ENCODE measurements around the gene PABPN1L.

The PABPN1L gene

DNA sequence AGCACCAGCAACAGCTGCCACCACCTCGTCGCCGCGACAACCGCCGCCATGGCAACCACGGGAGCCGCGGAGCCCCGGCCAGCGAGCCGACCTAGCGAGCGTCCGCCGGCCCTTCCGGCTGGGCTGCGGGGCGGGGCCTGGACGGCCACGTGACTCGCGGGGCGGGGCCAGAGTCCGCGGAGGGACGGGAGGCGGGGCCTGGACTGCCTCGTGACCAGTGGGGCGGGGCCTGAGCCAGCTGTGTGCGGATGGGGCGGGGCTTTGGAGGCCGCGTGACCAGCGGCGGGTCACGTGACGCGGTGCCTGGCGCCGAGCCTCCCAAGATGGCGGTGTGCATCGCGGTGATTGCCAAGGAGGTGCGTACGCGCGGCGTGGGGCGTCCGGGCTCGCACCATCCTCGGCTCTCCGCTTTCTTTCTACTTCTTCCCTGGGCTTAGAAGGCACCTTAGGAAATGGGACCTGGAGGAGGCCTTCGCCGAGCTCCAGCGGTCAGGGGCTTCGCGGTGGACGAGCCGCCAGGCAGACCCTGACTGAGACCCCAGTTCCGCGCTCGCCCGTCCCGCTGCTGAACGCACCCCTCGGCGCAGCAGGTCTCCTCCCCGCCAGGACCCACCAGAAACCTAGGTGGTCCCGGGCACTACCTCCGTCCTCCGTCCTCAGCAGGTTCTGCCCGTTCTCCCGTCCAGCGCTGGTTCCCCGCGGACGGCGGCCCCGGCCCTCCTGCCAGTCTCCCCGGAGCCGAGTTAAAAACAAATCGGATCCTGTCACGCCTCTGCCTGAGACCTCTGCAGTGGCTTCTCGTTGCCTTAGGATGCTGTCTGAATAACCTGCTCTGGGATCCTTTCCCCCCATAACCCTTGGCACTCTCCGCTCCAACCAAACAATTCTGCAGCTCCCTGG lies 9.4 kb downstream of the PABPN1L start, which contains the start of the genes GALNS and TRAPPC2L:
TSS of gene GALNS (minus strand) at position 120 of the 900 bp plus-strand sequence. CDS start at position 50, 70 bp downstream.
TSS of gene TRAPPC2L (plus strand) at position 300 of the 900 bp plus-strand sequence. CDS start at position 324, 24 bp downstream.
- H2BK5ac ChIP-seq (ENCODE audit: low read length): no peak within 1 kb of the TSS
- peak within 1 kb of the TSS; percentile 88 to 94 for H3K4me3 ChIP-seq (ENCODE audit: low read length in 2 of 2)
- H3K79me1 ChIP-seq (ENCODE audit: low read depth, low read length): peaks cover 12% of the 10 kb centered on the region
- peak within 1 kb of the TSS; percentile 94 for H4K8ac ChIP-seq (ENCODE audit: low read depth, low read length)
- peak within 1 kb of the TSS; percentile 98 for H3K23ac ChIP-seq (ENCODE audit: low read depth, low read length, poor library complexity)
- no CpG with 5 or more reads among the region's 87 CpGs for WGBS, 2 donors (ENCODE audit: extremely low coverage in 2 of 2, insufficient read length in 2 of 2, insufficient replicate concordance in 1 of 2)
- H3K4ac ChIP-seq (ENCODE audit: low read length): peak within 1 kb of the TSS; percentile 46
- H3K27ac ChIP-seq (replicated peaks; ENCODE audit: low read length): no peak within 1 kb of the TSS
- no peak within 1 kb of the TSS for H2BK120ac ChIP-seq (ENCODE audit: low read depth, low read length)
- H4K91ac ChIP-seq (ENCODE audit: low read depth, low read length, poor library complexity): no peak within 1 kb of the TSS
- peak within 1 kb of the TSS; percentile 74 for H2AK5ac ChIP-seq (ENCODE audit: low read depth, low read length)
- peak within 1 kb of the TSS; percentile 90 for H3K9ac ChIP-seq (ENCODE audit: low read depth, low read length, poor library complexity)
- H3K36me3 ChIP-seq (replicated peaks in 1 of 2; ENCODE audit: control insufficient read depth in 2 of 2, insufficient read depth in 2 of 2, low read length in 2 of 2): peaks cover 16 to 29% of the 10 kb centered on the region in 2 donors
- peak within 1 kb of the TSS; percentile 64 for H3K14ac ChIP-seq (ENCODE audit: low read length)
- peak; percentile 98 for DNase-seq (ENCODE audit: low spot score)
- H2AFZ ChIP-seq (ENCODE audit: low read length): peak within 1 kb of the TSS; percentile 92
- H3K4me1 ChIP-seq (ENCODE audit: control insufficient read depth in 2 of 2, insufficient read depth in 1 of 2, low read depth in 1 of 2, low read length in 2 of 2): peaks cover 11 to 26% of the 10 kb centered on the region in 2 donors
- H2BK15ac ChIP-seq (ENCODE audit: low read length): peak within 1 kb of the TSS; percentile 45
- H3K18ac ChIP-seq (ENCODE audit: low read length): peak within 1 kb of the TSS; percentile 86
- H3K9me3 ChIP-seq (replicated peaks in 1 of 2; ENCODE audit: control insufficient read depth in 2 of 2, insufficient read depth in 1 of 2, low read depth in 1 of 2, low read length in 2 of 2): no peaks in the 10 kb centered on the region
- peak within 1 kb of the TSS; percentile 92 for H3K4me2 ChIP-seq (ENCODE audit: insufficient read depth, low read length, poor library complexity, severe bottlenecking)
- H2BK12ac ChIP-seq (ENCODE audit: low read length): peak within 1 kb of the TSS; percentile 63
- H3K27me3 ChIP-seq (ENCODE audit: control insufficient read depth in 3 of 3, insufficient read depth in 3 of 3, low read depth in 1 of 3, low read length in 3 of 3): no peaks in the 10 kb centered on the region

DNA sequence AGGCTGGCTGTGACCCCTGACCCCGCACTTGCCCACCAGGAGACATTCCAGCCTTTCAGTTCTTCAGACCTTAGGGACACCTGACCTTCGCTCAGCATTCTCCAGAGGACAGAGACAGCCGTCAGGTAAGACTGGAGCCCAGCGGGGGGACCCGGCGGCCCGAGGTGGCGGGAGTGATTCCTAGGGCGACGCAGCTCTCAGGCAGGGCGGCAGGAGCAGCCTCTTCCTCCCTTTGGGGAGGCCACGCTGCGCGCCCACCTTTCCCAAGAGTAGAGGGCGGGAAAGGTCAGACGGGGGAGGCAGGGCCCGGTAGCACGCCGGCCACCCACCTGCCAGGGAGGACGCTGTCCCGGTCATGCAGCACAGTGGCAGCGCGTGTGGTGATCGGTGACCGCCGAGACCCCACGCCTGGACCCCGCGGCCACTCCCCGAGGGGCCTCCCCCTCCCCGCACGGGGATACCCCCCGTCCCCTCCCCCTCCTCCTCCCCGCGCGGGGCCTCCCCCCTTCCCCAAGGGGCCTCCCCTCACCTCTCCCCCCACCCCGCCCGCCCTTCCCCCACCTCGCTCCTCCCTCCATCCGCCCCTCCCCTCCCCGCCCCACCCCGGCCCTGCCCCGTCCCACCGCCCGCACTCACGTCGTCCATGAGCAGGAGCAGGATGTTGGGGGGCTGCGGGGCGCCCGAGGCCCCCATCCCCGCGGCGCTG lies 10.2 kb downstream of the PABPN1L start:
- peak overlapping the region; percentile 92 for H3K4me2 ChIP-seq (ENCODE audit: insufficient read depth, low read length, poor library complexity, severe bottlenecking)
- H2BK15ac ChIP-seq (ENCODE audit: low read length): peak overlapping the region; percentile 45
- peak overlapping the region; percentile 89 for H3K9ac ChIP-seq (ENCODE audit: low read depth, low read length, poor library complexity)
- no peak overlapping the region for H2BK12ac ChIP-seq (ENCODE audit: low read length)
- peak overlapping the region; percentile 46 for H3K4ac ChIP-seq (ENCODE audit: low read length)
- H3K9me3 ChIP-seq (replicated peaks in 1 of 2; ENCODE audit: control insufficient read depth in 2 of 2, insufficient read depth in 1 of 2, low read depth in 1 of 2, low read length in 2 of 2): no peaks in the 10 kb centered on the region
- H4K8ac ChIP-seq (ENCODE audit: low read depth, low read length): no peak overlapping the region
- peak; percentile 37 for DNase-seq (ENCODE audit: low spot score)
- WGBS, 2 donors (ENCODE audit: extremely low coverage in 2 of 2, insufficient read length in 2 of 2, insufficient replicate concordance in 1 of 2): no CpG with 5 or more reads among the region's 53 CpGs
- no peak overlapping the region for H4K91ac ChIP-seq (ENCODE audit: low read depth, low read length, poor library complexity)
- H3K27me3 ChIP-seq (ENCODE audit: control insufficient read depth in 3 of 3, insufficient read depth in 3 of 3, low read depth in 1 of 3, low read length in 3 of 3): no peaks in the 10 kb centered on the region
- H3K36me3 ChIP-seq (replicated peaks in 1 of 2; ENCODE audit: control insufficient read depth in 2 of 2, insufficient read depth in 2 of 2, low read length in 2 of 2): peaks cover 16 to 25% of the 10 kb centered on the region in 2 donors
- peaks cover 13% of the 10 kb centered on the region for H3K79me1 ChIP-seq (ENCODE audit: low read depth, low read length)
- H2BK120ac ChIP-seq (ENCODE audit: low read depth, low read length): no peak overlapping the region
- H3K14ac ChIP-seq (ENCODE audit: low read length): peak overlapping the region; percentile 64
- no peak overlapping the region for H3K27ac ChIP-seq (replicated peaks; ENCODE audit: low read length)
- H2AK5ac ChIP-seq (ENCODE audit: low read depth, low read length): peak overlapping the region; percentile 74
- peak overlapping the region; percentile 87 to 88 for H3K4me3 ChIP-seq (ENCODE audit: low read length in 2 of 2)
- H2AFZ ChIP-seq (ENCODE audit: low read length): peak overlapping the region; percentile 92
- H2BK5ac ChIP-seq (ENCODE audit: low read length): no peak overlapping the region
- H3K23ac ChIP-seq (ENCODE audit: low read depth, low read length, poor library complexity): peak overlapping the region; percentile 98
- peak overlapping the region; percentile 86 for H3K18ac ChIP-seq (ENCODE audit: low read length)
- H3K4me1 ChIP-seq (ENCODE audit: control insufficient read depth in 2 of 2, insufficient read depth in 1 of 2, low read depth in 1 of 2, low read length in 2 of 2): peaks cover 11 to 26% of the 10 kb centered on the region in 2 donors

DNA sequence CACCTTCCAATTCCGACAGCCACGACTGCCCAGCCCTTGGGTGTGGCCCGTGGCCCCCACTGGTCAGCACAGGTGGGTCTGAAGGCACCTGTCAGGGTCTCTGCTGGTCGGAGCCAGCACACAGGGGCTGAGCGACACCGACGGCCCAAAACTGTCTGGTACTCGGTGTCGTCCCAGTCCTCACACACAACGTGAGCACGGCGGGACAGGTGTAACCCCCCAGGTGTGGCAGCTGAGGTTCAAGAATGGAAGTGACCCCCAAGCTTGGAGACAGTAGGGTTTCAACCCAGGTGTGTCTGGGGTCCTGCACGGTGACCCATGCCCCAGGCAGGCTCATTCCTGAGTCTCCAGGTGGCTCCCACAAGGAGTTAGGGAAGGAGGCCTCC lies 10.7 kb downstream of the PABPN1L start:
- peak overlapping the region; percentile 92 for H3K4me2 ChIP-seq (ENCODE audit: insufficient read depth, low read length, poor library complexity, severe bottlenecking)
- H2AK5ac ChIP-seq (ENCODE audit: low read depth, low read length): peak overlapping the region; percentile 74
- peaks cover 15 to 19% of the 10 kb centered on the region in 2 donors for H3K36me3 ChIP-seq (replicated peaks in 1 of 2; ENCODE audit: control insufficient read depth in 2 of 2, insufficient read depth in 2 of 2, low read length in 2 of 2)
- H3K9me3 ChIP-seq (replicated peaks in 1 of 2; ENCODE audit: control insufficient read depth in 2 of 2, insufficient read depth in 1 of 2, low read depth in 1 of 2, low read length in 2 of 2): no peaks in the 10 kb centered on the region
- H3K79me1 ChIP-seq (ENCODE audit: low read depth, low read length): peaks cover 13% of the 10 kb centered on the region
- WGBS, 2 donors (ENCODE audit: extremely low coverage in 2 of 2, insufficient read length in 2 of 2, insufficient replicate concordance in 1 of 2): no CpG with 5 or more reads among the region's 13 CpGs
- H3K23ac ChIP-seq (ENCODE audit: low read depth, low read length, poor library complexity): peak overlapping the region; percentile 75
- peaks cover 11 to 26% of the 10 kb centered on the region in 2 donors for H3K4me1 ChIP-seq (ENCODE audit: control insufficient read depth in 2 of 2, insufficient read depth in 1 of 2, low read depth in 1 of 2, low read length in 2 of 2)
- no peak overlapping the region for H4K8ac ChIP-seq (ENCODE audit: low read depth, low read length)
- H3K14ac ChIP-seq (ENCODE audit: low read length): peak overlapping the region; percentile 64
- peak overlapping the region; percentile 49 for H2BK12ac ChIP-seq (ENCODE audit: low read length)
- H3K4me3 ChIP-seq (ENCODE audit: low read length in 2 of 2): peak overlapping the region; percentile 52 to 87
- H2BK120ac ChIP-seq (ENCODE audit: low read depth, low read length): no peak overlapping the region
- H3K4ac ChIP-seq (ENCODE audit: low read length): peak overlapping the region; percentile 46
- H2AFZ ChIP-seq (ENCODE audit: low read length): no peak overlapping the region
- DNase-seq (ENCODE audit: low spot score): no peak
- peak overlapping the region; percentile 89 for H3K9ac ChIP-seq (ENCODE audit: low read depth, low read length, poor library complexity)
- peak overlapping the region; percentile 86 for H3K18ac ChIP-seq (ENCODE audit: low read length)
- H2BK15ac ChIP-seq (ENCODE audit: low read length): peak overlapping the region; percentile 45
- H2BK5ac ChIP-seq (ENCODE audit: low read length): no peak overlapping the region
- H3K27ac ChIP-seq (replicated peaks; ENCODE audit: low read length): no peak overlapping the region
- no peaks in the 10 kb centered on the region for H3K27me3 ChIP-seq (ENCODE audit: control insufficient read depth in 3 of 3, insufficient read depth in 3 of 3, low read depth in 1 of 3, low read length in 3 of 3)
- no peak overlapping the region for H4K91ac ChIP-seq (ENCODE audit: low read depth, low read length, poor library complexity)
